Activated T-helper 2 cell treated with anti-CD3 and anti-CD28 coated beads, Interferon-gamma antibody, Interleukin-2, Interleukin-4, amounts not matched to agents 10 μg/mL and 5 μg/mL and 100 μg/mL, durations not matched to agents 14 hours and 24 hours and 36 hours (primary cell): ENCODE measurements around the gene SLC12A1. TPM values are rescaled to one million over a fixed set of nuclear protein-coding genes. Genes with fewer than 3 reads are reported as not detected.
"Not testable (repeated sequence)": the region's sequence is repeated elsewhere in the genome, so short reads cannot be mapped to it uniquely, and the experiment has no call there.

Experiments
- DNase-seq: peaks from one replicate; pipeline ENCODE4 v3.0.0; 2021; ENCODE audit warnings: low spot score
- H3K27ac Mint-ChIP-seq: one replicate; pipeline ENCODE4 v1.8.0; 2021; ENCODE audit warnings: mixed read lengths
- H3K27me3 Mint-ChIP-seq: one replicate; pipeline ENCODE4 v1.8.0; 2021; ENCODE audit warnings: low read depth, mixed read lengths
- H3K36me3 Mint-ChIP-seq: one replicate; pipeline ENCODE4 v1.8.0; 2021; ENCODE audit warnings: low read depth, mixed read lengths
- H3K4me1 Mint-ChIP-seq: one replicate; pipeline ENCODE4 v1.8.0; 2021; ENCODE audit warnings: low read depth, mixed read lengths
- H3K4me3 Mint-ChIP-seq: one replicate; pipeline ENCODE4 v1.8.0; 2021; ENCODE audit warnings: low read depth, mild to moderate bottlenecking, moderate library complexity, mixed read lengths
- H3K9me3 Mint-ChIP-seq: one replicate; pipeline ENCODE4 v1.8.0; 2021; ENCODE audit warnings: mixed read lengths
- intact Hi-C: fragments of 100-400 bp; cut with micrococcal nuclease; formaldehyde crosslinking; loops from one replicate; pipeline ENCODE4 v1.15.1; 2023
- total RNA-seq: library from RNA; stranded (reverse); gene quantifications from 2 replicates; pipeline ENCODE4 v1.2.3, GENCODE V29; 2022

The SLC12A1 gene
- total RNA-seq, 1 donor from 2014 or later, result not detected

DNA sequence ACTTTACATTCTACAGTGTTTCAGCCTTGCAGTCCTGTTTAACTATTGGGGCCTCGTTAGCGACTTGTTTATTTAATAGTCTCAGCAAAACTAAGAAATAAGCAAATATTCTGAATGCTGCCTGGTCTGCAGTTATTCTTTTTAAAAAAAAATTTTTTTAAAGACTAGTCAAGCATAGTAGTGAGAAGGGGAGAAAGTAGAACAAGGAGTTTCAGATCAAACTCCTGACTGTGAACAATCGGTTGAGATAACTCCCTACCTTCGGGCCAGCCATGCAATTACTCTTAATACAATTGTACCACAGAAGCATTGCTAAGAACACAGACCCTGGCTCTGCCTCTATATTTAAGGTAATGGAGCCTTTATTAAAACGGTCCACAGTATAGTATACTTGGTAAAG lies 119.3 kb downstream of the SLC12A1 start:
- peaks cover 8% of the 10 kb centered on the region for H3K4me1 Mint-ChIP-seq
- intact Hi-C loops, result no loop called here
- no peaks in the 10 kb centered on the region for H3K27me3 Mint-ChIP-seq
- H3K9me3 Mint-ChIP-seq, result no peaks in the 10 kb centered on the region
- no peak overlapping the region for H3K4me3 Mint-ChIP-seq
- no peak overlapping the region for H3K27ac Mint-ChIP-seq
- peaks cover 12% of the 10 kb centered on the region for H3K36me3 Mint-ChIP-seq
- DNase-seq, result no peak

DNA sequence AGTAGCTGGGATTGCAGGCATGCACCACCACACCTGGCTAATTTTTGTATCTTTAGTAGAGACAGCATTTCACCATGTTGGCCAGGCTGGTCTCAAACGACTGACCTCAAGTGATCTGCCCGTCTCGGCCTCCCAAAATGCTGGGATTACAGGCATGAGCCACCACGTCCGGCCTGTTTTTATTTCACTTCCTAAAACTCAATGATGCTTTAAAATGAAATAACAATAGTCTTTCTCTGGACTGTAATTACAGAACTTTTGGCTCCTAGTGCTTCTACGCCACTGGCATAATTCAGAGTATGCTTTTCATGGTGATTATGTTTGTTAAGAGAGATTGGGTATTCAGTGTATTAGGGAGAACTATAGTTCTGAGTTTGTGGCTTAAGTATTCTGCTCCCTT lies 120.1 kb downstream of the SLC12A1 start:
- H3K27ac Mint-ChIP-seq, H3K4me1 Mint-ChIP-seq, DNase-seq, H3K27me3 Mint-ChIP-seq, H3K4me3 Mint-ChIP-seq, H3K9me3 Mint-ChIP-seq, intact Hi-C loops: not testable (repeated sequence)
- H3K36me3 Mint-ChIP-seq, result peaks cover 12% of the 10 kb centered on the region

DNA sequence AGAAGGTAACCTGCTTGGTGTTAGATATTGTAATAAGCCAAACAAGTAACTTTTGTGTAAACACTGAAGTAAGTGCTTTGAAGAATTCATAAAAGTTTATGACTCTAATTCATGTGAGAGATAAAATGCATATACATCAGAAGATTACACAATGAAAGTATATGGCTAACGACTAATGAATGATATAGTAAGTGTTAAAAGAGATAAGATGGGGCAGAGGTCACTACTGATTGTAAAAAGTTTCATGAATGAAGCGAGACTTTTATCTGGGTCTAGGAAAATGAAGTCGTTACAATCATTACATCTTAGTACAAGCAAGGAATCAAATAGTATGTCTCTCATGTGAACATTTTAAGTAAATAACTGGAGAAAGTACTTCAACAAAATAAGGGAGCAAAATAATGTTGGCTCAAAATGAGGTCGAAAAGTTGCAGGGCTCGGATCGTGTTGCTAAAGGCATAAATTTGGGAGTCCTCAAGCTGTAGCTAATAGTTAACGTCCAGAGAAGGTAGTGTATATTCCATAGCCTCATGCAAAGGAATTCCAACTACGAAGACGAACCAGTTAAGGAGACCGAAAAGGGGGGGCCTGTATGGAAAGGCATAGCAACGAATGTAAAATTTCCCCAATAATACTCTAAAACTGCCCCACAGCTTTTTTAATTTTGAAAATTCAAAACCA lies 124.1 kb downstream of the SLC12A1 start:
- intact Hi-C loops, result loop anchor here (5.0 to 10.0 kb wide), 4 partner anchors 153 to 1292 kb away; partner anchors contain the start of genes CEP152, COPS2, DTWD1 and FAM227B
- H3K36me3 Mint-ChIP-seq, result peaks cover 39% of the 10 kb centered on the region
- H3K27ac Mint-ChIP-seq, result peak overlapping the region; percentile 99
- peaks cover 31% of the 10 kb centered on the region for H3K4me1 Mint-ChIP-seq
- H3K27me3 Mint-ChIP-seq, result no peaks in the 10 kb centered on the region
- no peaks in the 10 kb centered on the region for H3K9me3 Mint-ChIP-seq
- no peak for DNase-seq
- peak overlapping the region; percentile 99 for H3K4me3 Mint-ChIP-seq

DNA sequence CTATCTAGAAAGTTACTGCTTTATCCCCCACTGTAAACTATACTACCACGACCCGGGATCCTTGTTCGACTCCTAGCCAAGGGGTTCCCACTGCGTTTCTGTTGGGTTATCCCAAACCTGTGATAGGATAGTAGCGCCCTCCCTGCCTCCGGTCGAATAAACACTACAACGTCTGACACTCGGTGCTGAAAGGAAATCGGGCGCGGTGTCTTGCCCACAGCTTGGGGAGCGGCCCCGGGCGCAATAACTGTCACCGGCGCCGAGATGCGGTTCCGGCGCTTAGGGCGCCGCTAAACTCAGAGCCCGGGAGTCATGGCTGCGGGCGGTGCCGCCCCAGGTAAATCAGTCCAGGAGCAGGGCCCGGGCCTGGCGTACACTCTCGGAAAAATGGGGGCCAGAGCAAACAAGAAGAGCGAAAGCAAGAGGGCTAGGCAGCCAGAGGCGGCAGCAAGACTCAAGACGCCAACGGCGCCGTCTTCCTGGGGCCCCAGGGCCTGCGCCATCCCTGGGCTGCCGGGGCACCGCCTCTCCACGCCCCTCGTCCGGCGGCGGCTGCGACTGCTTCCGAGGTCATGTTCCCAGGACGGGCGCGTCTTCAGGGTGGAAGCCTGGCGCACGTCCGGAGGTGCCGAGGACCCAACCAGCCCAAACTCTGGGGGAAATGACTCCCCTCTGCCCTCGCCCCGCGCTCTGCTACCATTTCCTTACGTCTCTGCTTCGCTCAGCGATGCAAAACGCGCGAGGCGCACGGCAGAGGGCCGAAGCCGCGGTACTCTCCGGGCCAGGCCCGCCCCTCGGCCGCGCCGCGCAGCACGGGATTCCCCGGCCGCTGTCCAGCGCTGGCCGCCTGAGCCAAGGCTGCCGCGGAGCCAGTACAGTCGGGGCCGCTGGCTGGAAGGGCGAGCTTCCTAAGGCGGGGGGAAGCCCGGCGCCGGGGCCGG lies 125.0 kb downstream of the SLC12A1 start, which contains the start of gene DUT:
Gene DUT, plus strand, starts transcription at position 575 of the 941 bp plus-strand sequence. Its CDS starts 87 bp downstream, at position 662.
- peak; percentile 82 for DNase-seq
- Mint-ChIP-seq H3K27me3 (no peaks in the 10 kb centered on the region), H3K27ac (peak within 1 kb of the TSS; percentile 99), H3K4me1 (peaks cover 38% of the 10 kb centered on the region), H3K36me3 (peaks cover 44% of the 10 kb centered on the region), H3K4me3 (peak within 1 kb of the TSS; percentile 99), H3K9me3 (no peaks in the 10 kb centered on the region)
- intact Hi-C loops, result loop anchor here (5.0 to 10.0 kb wide), 4 partner anchors 154 to 1291 kb away; partner anchors contain the start of genes CEP152, COPS2, DTWD1 and FAM227B

DNA sequence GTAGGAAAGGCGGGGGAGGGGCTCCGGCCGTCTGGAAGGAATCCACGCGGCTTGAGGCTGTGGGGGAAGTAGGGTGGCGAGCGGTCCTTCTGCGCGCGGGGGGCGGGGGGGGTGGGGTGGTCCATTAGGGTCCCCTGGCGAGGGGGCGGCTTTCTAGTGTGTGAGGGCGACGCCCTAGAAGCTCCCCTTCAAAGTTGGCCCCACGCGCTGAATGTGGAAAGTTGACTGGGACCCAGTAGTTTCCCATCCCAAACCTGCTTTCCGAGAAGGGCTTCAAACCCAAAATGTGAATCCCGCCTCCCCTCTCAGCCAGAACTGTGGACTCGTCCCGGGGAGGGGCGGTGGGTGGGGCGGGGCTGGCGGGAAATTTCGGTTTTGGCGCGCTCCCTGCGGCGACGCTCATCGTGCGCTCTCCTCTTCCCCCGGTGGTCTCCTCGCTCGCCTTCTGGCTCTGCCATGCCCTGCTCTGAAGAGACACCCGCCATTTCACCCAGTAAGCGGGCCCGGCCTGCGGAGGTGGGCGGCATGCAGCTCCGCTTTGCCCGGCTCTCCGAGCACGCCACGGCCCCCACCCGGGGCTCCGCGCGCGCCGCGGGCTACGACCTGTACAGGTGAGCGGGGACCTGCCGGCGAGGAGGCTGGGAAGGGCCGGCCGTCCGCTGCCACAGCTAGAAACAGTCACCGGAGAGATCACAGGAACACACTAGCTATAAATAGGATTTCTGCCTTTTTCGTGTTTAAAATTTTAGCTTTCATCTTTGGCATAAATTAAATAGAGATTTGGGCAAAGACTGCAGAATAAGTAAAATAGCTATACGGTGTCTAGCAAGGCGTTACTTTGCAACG lies 125.9 kb downstream of the SLC12A1 start:
- H3K27me3 Mint-ChIP-seq, result no peaks in the 10 kb centered on the region
- H3K4me1 Mint-ChIP-seq, result peaks cover 41% of the 10 kb centered on the region
- H3K36me3 Mint-ChIP-seq, result peaks cover 51% of the 10 kb centered on the region
- H3K9me3 Mint-ChIP-seq, result no peaks in the 10 kb centered on the region
- peak overlapping the region; percentile 99 for H3K4me3 Mint-ChIP-seq
- intact Hi-C loops, result loop anchor here (5.0 to 10.0 kb wide), 4 partner anchors 155 to 1290 kb away; partner anchors contain the start of genes CEP152, COPS2, DTWD1 and FAM227B
- DNase-seq, result peak; percentile 71
- peak overlapping the region; percentile 99 for H3K27ac Mint-ChIP-seq

DNA sequence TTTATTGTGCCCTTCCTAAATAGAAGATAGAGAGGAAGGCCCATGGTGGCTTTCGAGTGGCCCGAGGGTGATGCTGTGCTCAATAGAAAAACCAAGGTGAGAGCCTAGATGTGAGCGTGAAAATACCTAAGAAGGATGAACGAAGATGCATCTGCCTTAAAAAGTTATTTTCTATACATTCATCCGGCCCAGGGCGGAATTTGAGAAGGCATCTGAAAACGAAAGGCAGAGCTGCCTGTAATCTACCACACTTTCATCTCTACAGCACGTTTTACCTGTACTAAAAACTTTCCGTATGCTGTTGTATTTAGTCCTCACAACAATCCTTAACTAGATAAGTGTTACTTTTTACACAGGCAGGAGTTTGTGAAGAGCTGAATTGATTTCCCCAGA lies 126.5 kb downstream of the SLC12A1 start:
- H3K36me3 Mint-ChIP-seq, result peaks cover 54% of the 10 kb centered on the region
- H3K4me1 Mint-ChIP-seq, result peaks cover 41% of the 10 kb centered on the region
- intact Hi-C loops, result loop anchor here (5.0 to 10.0 kb wide), 4 partner anchors 155 to 1290 kb away; partner anchors contain the start of genes CEP152, COPS2, DTWD1 and FAM227B
- H3K4me3 Mint-ChIP-seq, result peak overlapping the region; percentile 99
- H3K9me3 Mint-ChIP-seq, result no peaks in the 10 kb centered on the region
- no peaks in the 10 kb centered on the region for H3K27me3 Mint-ChIP-seq
- peak overlapping the region; percentile 76 for H3K27ac Mint-ChIP-seq
- peak; percentile 18 for DNase-seq

DNA sequence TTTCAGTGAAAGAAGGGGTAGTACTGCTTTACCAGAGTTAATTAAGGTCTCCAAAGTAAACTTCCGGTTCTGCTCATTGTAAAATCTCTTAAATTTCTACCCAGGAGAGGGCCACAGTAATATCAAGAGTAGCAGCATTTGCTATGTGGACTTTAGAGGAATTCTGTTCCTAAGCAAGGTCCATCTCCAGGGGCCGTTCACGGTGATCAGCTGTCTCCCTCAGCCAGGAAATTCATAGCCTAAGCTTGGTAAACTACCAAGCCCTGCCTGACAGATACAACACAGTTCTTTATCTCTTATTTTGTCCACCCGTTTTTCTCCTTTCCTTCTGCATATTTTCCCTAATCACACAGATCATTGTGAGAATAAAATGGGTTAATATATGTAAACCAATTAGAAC lies 127.4 kb downstream of the SLC12A1 start:
- no peaks in the 10 kb centered on the region for H3K27me3 Mint-ChIP-seq
- H3K4me3 Mint-ChIP-seq, result peak overlapping the region; percentile 99
- H3K36me3 Mint-ChIP-seq, result peaks cover 54% of the 10 kb centered on the region
- DNase-seq, result no peak
- intact Hi-C loops, result loop anchor here (5.0 to 10.0 kb wide), 4 partner anchors 156 to 1289 kb away; partner anchors contain the start of genes CEP152, COPS2, DTWD1 and FAM227B
- peak overlapping the region; percentile 76 for H3K27ac Mint-ChIP-seq
- peaks cover 42% of the 10 kb centered on the region for H3K4me1 Mint-ChIP-seq
- no peaks in the 10 kb centered on the region for H3K9me3 Mint-ChIP-seq

DNA sequence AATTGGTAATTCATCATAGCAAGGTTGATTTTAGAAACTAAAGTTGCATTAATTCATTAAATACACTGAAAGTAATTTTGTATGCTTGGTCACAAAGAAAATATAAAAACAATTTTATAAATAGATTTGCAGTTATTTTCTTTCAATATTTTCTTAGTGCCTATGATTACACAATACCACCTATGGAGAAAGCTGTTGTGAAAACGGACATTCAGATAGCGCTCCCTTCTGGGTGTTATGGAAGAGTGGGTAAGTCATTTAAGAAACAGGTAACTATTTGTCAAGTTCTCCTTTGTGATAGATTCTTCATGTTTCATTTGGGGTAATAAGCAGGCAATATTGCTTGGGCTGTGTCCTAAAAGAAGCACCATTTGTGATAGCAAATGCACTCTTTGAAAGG lies 128.2 kb downstream of the SLC12A1 start:
- H3K4me3 Mint-ChIP-seq, result peak overlapping the region; percentile 99
- no peaks in the 10 kb centered on the region for H3K27me3 Mint-ChIP-seq
- H3K27ac Mint-ChIP-seq, result peak overlapping the region; percentile 58
- H3K36me3 Mint-ChIP-seq, result peaks cover 57% of the 10 kb centered on the region
- DNase-seq, result no peak
- no peaks in the 10 kb centered on the region for H3K9me3 Mint-ChIP-seq
- H3K4me1 Mint-ChIP-seq, result peaks cover 42% of the 10 kb centered on the region
- intact Hi-C loops, result loop anchor here (5.0 to 10.0 kb wide), 4 partner anchors 157 to 1288 kb away; partner anchors contain the start of genes CEP152, COPS2, DTWD1 and FAM227B

DNA sequence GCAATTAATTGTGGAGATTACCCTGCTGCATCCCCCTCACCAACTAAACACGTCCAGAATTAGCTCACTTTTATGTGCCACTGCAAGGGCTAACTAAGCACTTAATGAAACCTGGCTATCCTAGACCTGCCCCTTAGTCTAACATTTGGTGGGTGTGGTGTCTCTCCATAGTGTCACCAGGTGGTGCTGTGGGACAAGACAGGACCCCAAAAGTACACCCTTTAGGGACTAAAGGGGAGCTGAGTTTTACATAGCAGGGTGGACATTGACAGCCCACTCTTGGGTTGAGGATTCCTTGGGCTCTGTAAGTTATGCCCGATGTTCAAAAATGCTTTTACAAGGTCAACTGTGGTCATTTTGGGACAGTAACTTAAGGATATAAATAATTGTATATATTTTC lies 130.8 kb downstream of the SLC12A1 start:
- H3K27ac Mint-ChIP-seq, result peak overlapping the region; percentile 8
- H3K27me3 Mint-ChIP-seq, result no peaks in the 10 kb centered on the region
- no peak overlapping the region for H3K4me3 Mint-ChIP-seq
- no peaks in the 10 kb centered on the region for H3K9me3 Mint-ChIP-seq
- intact Hi-C loops, result loop anchor here (10.0 kb wide), 2 partner anchors 478 to 818 kb away; partner anchors contain the start of genes CEP152 and COPS2
- peaks cover 71% of the 10 kb centered on the region for H3K36me3 Mint-ChIP-seq
- DNase-seq, result no peak
- H3K4me1 Mint-ChIP-seq, result peaks cover 36% of the 10 kb centered on the region

DNA sequence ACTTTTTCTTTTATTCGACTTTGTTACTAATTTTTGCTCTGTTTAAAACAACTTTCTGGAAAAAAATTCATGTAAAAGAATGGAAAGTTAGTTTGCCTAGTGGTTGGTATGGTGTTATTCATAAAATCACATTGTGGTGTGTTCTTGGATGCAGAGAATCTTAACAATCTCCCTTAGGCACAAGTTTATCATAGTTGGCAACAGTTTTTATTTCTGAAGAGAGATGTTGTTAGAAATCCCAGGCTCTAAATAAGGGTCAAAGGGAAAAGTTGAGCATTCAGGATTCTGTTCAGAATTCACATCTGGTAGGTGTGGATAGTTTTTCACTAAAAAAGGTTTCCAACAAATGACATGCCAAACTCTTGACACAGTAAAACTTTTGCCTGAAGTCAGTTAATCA lies 131.5 kb downstream of the SLC12A1 start:
- Mint-ChIP-seq H3K4me1 (peaks cover 35% of the 10 kb centered on the region), H3K27ac (no peak overlapping the region), H3K27me3 (no peaks in the 10 kb centered on the region), H3K9me3 (no peaks in the 10 kb centered on the region), H3K4me3 (no peak overlapping the region), H3K36me3 (peaks cover 72% of the 10 kb centered on the region)
- intact Hi-C loops, result loop anchor here (10.0 kb wide), 2 partner anchors 477 to 817 kb away; partner anchors contain the start of genes CEP152 and COPS2
- DNase-seq, result no peak

DNA sequence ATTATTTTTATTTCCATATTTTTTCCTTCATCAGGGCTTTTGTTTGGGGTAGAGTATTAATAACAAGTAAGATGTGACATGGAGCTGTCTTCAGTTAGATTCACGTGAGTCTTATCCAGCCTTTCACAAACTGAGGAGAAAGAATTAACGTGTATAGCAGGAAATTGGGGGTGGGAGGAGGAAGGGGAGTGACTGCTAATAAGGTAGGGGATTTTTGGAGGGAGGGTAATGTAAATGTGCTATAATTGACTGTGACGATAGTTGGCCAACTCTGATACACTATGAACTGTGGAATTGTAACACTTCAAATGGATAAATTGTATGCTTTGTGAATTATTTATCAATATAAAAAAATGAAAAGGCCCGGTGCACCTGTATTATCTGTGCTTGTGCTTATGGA lies 134.0 kb downstream of the SLC12A1 start:
- Mint-ChIP-seq H3K27me3 (no peaks in the 10 kb centered on the region), H3K4me1 (peaks cover 16% of the 10 kb centered on the region), H3K9me3 (no peaks in the 10 kb centered on the region), H3K36me3 (peaks cover 67% of the 10 kb centered on the region), H3K4me3 (no peak overlapping the region), H3K27ac (peak overlapping the region; percentile 0)
- DNase-seq, result no peak
- intact Hi-C loops, result no loop called here

DNA sequence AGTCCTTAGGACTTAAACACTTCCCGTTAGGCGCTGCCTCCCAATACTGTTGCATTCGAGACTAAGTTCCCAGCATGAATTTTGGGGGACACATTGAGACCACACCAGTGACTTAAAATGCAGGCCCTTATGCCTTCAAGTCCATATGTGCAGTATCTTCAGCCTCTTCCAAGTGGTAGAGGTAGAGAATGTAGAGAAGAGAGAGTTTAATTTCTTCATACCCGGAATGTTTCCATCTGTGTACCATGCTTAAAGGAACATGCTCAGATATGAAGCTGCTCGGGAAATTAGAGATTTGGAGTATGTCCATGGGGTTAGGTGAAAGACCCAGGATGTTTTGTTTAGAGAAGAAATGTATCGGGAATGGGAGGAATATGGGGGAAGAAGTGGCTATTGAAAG lies 137.8 kb downstream of the SLC12A1 start:
- intact Hi-C loops, result no loop called here
- no peak for DNase-seq
- H3K27me3 Mint-ChIP-seq, result no peaks in the 10 kb centered on the region

More for the DNA sequence above, 137.8 kb downstream of the SLC12A1 start:
- Mint-ChIP-seq H3K27ac (no peak overlapping the region), H3K9me3 (no peaks in the 10 kb centered on the region), H3K4me3 (no peak overlapping the region), H3K36me3 (peaks cover 58% of the 10 kb centered on the region), H3K4me1 (peaks cover 4% of the 10 kb centered on the region)
